D721Med (cell line): ENCODE results near the gene TP73.

ENCODE experiments used
- DNase-seq: peaks from one replicate; pipeline ENCODE4 v3.0.0; 2011; ENCODE audit warnings: low spot score; ENCODE audit not compliant: insufficient read length
- FAIRE-seq: peaks from 2 replicates; lab custom pipeline; 2011; peaks lifted over from hg19 to GRCh38; lab: Jason Lieb, UNC
- CTCF ChIP-seq: IDR thresholded peaks from 2 replicates; pipeline ENCODE4 v1.5.1; 2012; ENCODE audit warnings: mild to moderate bottlenecking, control low read depth; ENCODE audit not compliant: insufficient read depth; ENCODE audit errors: missing control alignments

Gene TP73

DNA sequence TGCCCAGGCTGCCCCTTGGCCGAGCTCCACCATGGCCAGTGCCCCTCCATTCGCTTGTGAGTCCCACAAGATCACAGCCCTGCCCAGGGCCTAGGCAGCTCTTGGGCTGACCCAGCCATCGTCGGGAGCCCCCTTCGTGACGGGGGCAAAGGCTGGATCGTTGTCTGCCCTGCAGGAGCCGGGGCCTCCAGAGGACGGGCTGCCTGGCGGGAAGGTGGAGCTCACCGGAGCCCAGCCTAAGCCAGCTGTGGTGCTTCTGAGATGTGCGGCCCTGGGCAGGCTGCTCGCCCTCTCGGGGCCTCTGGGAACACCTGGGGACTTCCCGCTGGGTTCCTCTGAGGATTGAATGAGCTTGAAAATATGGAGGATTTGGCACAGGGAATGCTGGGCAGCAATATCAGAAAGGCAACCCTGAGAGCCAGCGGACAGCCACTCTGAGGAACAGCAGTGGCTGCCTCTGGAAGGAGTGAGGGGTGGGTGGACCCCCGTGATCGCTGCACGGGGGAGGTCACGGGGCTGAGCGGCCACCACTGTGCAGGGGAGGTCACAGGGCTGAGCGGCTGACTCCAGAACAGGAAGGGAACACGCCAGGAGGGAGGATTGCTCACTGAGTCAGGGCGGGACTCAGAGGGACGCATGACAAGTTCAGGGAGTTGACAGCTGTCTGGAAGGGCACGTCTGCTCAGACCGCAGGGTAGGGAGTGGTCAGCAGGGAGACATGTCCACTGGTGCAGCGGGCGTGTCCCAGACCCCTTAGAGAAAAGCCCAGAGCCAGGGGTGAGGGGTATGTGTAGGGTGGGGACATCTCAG lies 19.3 kb downstream of the TP73 start:
- TF ChIP-seq CTCF: no peak
- FAIRE-seq (no peak), DNase-seq (no peak)

DNA sequence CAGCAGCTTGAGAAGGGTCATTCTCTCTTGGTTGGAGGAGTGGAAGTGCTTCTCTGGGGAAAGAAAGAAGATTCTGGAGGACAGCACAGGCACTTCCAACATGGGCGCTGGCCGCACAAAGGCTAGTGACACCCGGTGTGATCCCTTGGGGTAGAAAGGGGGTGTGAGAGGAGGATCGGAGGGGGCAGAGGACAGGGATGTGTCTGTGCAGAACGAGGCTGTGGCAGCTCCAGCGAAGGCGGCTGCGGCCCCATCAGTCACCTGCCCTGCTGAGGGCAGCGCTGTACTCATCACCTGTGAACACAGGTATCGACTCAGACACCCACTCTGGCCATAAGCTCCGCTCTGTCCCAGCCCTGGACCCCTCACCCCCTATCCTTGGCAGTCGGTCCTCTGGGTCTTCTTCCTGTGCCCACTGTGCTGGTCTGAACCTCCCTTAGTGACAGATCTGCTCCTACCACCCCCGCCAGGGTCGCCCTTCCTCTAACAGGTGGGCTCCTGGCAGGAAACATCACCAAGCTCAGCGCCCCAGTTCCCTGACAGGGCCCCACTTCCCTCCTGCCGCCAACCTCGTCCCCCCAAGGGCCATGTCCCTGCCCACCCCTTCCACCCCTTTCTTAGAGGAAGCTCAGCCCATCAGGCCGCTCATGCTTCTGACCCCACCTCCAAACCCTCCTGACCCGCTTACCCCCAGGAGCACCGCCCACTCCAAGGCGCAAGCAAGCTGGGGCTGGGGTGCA lies 20.1 kb downstream of the TP73 start:
- no peak for FAIRE-seq
- DNase-seq: no peak
- no peak for TF ChIP-seq CTCF

GRCh38 chr1:3672971-3673361 lies 20.6 kb downstream of the TP73 start:
- no peak for DNase-seq
- FAIRE-seq: no peak
- TF ChIP-seq CTCF: no peak

- FAIRE-seq (no peak), DNase-seq (no peak)
- no peak for TF ChIP-seq CTCF
Observed at GRCh38 chr1:3673381-3674099, 21.2 kb downstream of the TP73 start.

DNA sequence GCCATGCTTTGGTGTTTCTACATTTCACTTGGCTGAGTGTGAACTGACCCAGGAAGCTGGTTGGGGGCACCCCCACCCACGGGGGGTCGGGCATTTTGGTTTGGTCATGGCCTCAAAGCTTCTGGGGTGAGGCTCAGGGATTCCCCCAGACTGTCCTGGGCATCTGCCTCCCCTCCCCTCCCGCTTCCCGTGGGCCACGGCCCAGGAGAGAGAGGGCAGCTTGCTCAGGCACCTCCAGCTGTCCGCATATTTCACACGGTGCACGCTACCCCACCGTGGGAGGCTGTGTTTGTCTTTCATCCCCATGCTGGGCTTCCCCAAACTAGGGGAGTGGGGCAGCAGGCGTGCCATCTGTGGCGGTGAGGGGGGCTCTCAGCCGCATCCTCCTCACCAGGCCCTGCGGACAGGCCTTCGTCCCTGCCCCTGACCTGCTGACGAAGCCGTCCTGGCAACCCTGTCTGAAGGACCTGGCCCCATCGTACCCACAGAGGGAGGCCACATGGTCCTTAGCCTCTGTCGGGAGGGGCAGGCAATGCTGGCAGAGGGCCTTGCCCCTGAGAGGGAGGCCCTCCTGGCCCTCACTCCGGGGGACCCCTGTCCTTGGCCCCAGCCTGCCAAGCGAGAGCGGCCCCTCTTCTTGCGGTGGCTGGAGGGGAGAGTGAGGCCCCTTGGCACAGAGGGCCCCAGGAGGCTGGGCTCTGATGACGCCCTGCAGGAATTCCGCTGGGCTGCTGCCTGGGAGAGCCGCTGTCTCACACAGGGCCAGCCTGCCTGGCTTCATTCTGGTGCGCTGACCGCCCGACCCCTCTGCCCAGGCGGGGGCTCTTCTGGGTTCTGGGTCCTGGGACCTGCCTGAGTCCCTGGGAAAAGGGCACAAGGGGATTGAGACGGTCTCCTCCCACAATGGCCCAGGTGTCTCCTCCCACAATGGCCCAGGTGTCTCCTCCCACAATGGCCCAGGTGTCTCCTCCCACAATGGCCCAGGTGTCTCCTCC lies 22.1 kb downstream of the TP73 start:
- no peak for FAIRE-seq
- DNase-seq: no peak
- TF ChIP-seq CTCF: no peak

DNA sequence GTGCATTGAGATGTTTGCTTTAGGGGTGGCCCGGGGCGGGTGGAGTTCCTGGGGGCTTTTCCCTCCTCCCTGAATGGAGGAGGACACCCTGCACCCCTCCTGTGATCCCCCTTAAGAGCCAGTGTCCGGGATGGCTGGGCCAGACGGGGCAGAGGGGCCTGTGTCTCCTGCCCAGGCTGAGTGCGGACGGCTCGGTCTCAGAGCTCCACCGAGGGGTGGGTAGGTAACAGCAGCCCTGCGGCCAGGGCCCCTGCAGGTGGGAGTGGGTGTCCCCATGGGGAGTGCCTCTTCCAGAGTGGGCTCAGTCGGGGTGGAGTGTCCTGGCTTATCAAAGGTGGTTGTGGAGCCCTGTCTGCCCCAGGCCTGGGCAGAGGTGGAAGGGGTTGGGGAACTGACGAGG lies 23.1 kb downstream of the TP73 start:
- no peak for TF ChIP-seq CTCF
- FAIRE-seq (no peak), DNase-seq (no peak)
